H1 (cell line): ENCODE results near the gene WNK2. TPM values are rescaled to one million over a fixed set of nuclear protein-coding genes. Genes with fewer than 3 reads are reported as not detected.

Experiments used
- CHD2 ChIP-seq: IDR thresholded peaks from 2 replicates; pipeline ENCODE4 v1.6.1; 2012; ENCODE audit warnings: low read length, improper control_type of control experiment
- NRF1 ChIP-seq: IDR thresholded peaks from 2 replicates; pipeline ENCODE4 v1.6.1; 2011; ENCODE audit warnings: mild to moderate bottlenecking, low read depth, low read length, improper control_type of control experiment
- POU5F1 ChIP-seq: IDR thresholded peaks from 2 replicates; pipeline ENCODE4 v1.6.1; 2011; ENCODE audit warnings: low read depth, mild to moderate bottlenecking, low read length, moderate library complexity
- SIRT6 ChIP-seq: IDR thresholded peaks from one replicate; pipeline ENCODE4 v1.7.1; 2012; ENCODE audit warnings: low read length, inconsistent platforms
- SP1 ChIP-seq: IDR thresholded peaks from 2 replicates; pipeline ENCODE4 v1.6.1; 2011; ENCODE audit warnings: low read depth, low read length
- polyA plus RNA-seq, 7 experiments: library from polyadenylated mRNA; depleted of rRNA in 3 of 7; stranded (reverse) in 5 of 7; unstranded in 2 of 7; fragments of >200 nt in 5 of 7; fragments of 200-250 nt in 2 of 7; gene quantifications; 1 replicate in 5 of 7; 2 replicates in 1 of 7; 4 replicates in 1 of 7; pipeline versions ENCODE4 v1.2.1 to v1.2.3, GENCODE V29; 2011 to 2013; ENCODE audit warnings: missing spikeins in 2 of 7, mixed read lengths in 2 of 7
- total RNA-seq: library from RNA; stranded (reverse); fragmentation: NEBNext Ultra II Directional; extraction: Animal tissue kit (Norgen Biotek cat#: 25700); gene quantifications from 2 replicates; pipeline ENCODE4 v1.2.1, GENCODE V29; 2021
- TF ChIP-seq, protein P1 (sequence below): IDR thresholded peaks from 2 replicates; pipeline ENCODE4 v1.6.1; 2012; ENCODE audit warnings: low read length, inconsistent platforms
- TF ChIP-seq, protein P2 (sequence below): IDR thresholded peaks from 2 replicates; pipeline ENCODE4 v1.6.1; 2012; ENCODE audit warnings: inconsistent platforms

Gene WNK2
- total and polyA plus RNA-seq, 2 of the 8 experiments (the other 6 are each of a cell fraction or from before 2014, with no cell fraction given): 12.0 to 87.2 TPM

GRCh38 chr9:93246526-93246925 is 62.6 kb downstream of the WNK2 start (continued):
- TF ChIP-seq SP1: no peak
- TF ChIP-seq SIRT6: no peak
- no peak for TF ChIP-seq CHD2
- TF ChIP-seq, protein P1, sequence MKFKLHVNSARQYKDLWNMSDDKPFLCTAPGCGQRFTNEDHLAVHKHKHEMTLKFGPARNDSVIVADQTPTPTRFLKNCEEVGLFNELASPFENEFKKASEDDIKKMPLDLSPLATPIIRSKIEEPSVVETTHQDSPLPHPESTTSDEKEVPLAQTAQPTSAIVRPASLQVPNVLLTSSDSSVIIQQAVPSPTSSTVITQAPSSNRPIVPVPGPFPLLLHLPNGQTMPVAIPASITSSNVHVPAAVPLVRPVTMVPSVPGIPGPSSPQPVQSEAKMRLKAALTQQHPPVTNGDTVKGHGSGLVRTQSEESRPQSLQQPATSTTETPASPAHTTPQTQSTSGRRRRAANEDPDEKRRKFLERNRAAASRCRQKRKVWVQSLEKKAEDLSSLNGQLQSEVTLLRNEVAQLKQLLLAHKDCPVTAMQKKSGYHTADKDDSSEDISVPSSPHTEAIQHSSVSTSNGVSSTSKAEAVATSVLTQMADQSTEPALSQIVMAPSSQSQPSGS: no peak
- TF ChIP-seq, protein P2, sequence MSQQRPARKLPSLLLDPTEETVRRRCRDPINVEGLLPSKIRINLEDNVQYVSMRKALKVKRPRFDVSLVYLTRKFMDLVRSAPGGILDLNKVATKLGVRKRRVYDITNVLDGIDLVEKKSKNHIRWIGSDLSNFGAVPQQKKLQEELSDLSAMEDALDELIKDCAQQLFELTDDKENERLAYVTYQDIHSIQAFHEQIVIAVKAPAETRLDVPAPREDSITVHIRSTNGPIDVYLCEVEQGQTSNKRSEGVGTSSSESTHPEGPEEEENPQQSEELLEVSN: no peak
- no peak for TF ChIP-seq NRF1
- no peak for TF ChIP-seq POU5F1
